ENCODE results near the gene TM7SF2.
"Not testable (repeated sequence)": the region's sequence is repeated elsewhere in the genome, so short reads cannot be mapped to it uniquely, and the experiment has no call there.

The TM7SF2 gene

DNA sequence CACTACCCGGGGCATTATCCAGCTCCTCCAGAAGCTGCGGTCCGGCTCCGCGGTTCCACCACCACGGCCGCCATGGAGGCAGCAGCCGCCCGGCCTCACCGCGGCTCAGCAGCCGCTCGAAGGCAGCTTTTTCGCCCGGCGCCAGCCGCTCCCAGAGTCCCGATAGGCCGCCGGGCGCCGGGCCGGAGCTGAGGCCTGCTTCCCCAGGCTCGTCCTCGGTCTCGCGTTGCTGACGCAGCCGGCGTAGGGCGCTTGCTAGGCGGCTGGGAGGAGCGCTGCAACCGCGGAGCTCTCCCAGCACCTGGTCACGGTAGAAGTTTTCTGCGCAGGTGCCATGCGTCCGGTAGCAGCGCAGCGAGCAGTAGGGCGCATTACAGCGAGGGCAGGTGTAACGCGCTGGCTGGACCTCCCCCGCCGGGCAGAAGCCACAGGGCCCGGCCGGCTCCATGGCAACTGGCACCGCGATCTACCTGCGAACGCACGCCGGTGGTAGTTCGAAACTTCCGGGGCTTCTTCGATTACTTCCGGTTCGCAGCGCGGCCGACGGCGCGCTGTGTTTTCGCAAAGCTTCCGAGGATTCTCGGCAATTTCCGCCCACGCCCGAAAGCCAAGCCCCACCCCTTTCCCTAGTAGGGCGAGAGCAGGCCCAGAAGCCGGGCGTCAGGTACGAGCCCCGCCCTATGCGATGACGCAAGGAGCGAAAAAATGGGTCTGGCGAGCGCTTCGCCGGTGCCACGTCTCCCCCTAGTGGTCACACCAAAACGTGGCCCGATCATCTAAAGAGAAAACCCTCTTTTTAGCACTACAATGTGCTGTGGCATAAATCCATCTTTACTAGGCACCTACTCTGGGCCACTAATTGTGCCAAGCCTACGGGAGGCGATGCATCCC lies 5.8 kb downstream of the TM7SF2 start, which contains the start of gene ZNHIT2:
Gene ZNHIT2, minus strand, starts transcription at position 496 of the 891 bp plus-strand sequence. Its CDS starts 48 bp downstream, at position 448.
- peaks cover 37% of the 10 kb centered on the region for H3K4me1 ChIP-seq (ENCODE audit: low read length)
- H3K79me2 ChIP-seq (ENCODE audit: low read length), result peaks cover 60% of the 10 kb centered on the region
- no peak for TF ChIP-seq EZH2phosphoT487 (IDR thresholded peaks at IDR 0.05; ENCODE audit: low read depth)
- TF ChIP-seq, protein P1, sequence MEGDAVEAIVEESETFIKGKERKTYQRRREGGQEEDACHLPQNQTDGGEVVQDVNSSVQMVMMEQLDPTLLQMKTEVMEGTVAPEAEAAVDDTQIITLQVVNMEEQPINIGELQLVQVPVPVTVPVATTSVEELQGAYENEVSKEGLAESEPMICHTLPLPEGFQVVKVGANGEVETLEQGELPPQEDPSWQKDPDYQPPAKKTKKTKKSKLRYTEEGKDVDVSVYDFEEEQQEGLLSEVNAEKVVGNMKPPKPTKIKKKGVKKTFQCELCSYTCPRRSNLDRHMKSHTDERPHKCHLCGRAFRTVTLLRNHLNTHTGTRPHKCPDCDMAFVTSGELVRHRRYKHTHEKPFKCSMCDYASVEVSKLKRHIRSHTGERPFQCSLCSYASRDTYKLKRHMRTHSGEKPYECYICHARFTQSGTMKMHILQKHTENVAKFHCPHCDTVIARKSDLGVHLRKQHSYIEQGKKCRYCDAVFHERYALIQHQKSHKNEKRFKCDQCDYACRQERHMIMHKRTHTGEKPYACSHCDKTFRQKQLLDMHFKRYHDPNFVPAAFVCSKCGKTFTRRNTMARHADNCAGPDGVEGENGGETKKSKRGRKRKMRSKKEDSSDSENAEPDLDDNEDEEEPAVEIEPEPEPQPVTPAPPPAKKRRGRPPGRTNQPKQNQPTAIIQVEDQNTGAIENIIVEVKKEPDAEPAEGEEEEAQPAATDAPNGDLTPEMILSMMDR (IDR thresholded peaks at IDR 0.05; ENCODE audit: low read depth, low read length), result peak; percentile 94
- no peaks in the 10 kb centered on the region for H3K27me3 ChIP-seq (ENCODE audit: low read depth, low read length)
- H2AFZ ChIP-seq (ENCODE audit: low read depth, low read length), result no peak within 1 kb of the TSS
- peaks cover 43% of the 10 kb centered on the region for H3K36me3 ChIP-seq (replicated peaks; ENCODE audit: low read depth, low read length)
- H3K27ac ChIP-seq (ENCODE audit: low read length), result peak within 1 kb of the TSS; percentile 59
- no peaks in the 10 kb centered on the region for H4K20me1 ChIP-seq (ENCODE audit: insufficient read depth, low read length)
- H3K9me3 ChIP-seq (ENCODE audit: insufficient read depth, low read length), result no peaks in the 10 kb centered on the region
- peak within 1 kb of the TSS; percentile 62 for H3K4me2 ChIP-seq (ENCODE audit: low read length)
- peak within 1 kb of the TSS; percentile 79 for H3K4me3 ChIP-seq (ENCODE audit: low read length)
- H3K9ac ChIP-seq (ENCODE audit: low read length), result peak within 1 kb of the TSS; percentile 68

- Histone ChIP-seq H2AFZ (ENCODE audit: low read depth, low read length) (no peak overlapping the region), H3K4me2 (ENCODE audit: low read length) (no peak overlapping the region), H3K4me3 (ENCODE audit: low read length) (no peak overlapping the region), H3K27ac (ENCODE audit: low read length) (0 out of 2 replicates have a peak overlapping the region, but pooled peaks have one; percentile 5), H4K20me1 (ENCODE audit: insufficient read depth, low read length) (no peaks in the 10 kb centered on the region), H3K79me2 (ENCODE audit: low read length) (peaks cover 63% of the 10 kb centered on the region), H3K9me3 (ENCODE audit: insufficient read depth, low read length) (no peaks in the 10 kb centered on the region), H3K9ac (ENCODE audit: low read length) (no peak overlapping the region), H3K4me1 (ENCODE audit: low read length) (peaks cover 38% of the 10 kb centered on the region), H3K36me3 (replicated peaks; ENCODE audit: low read depth, low read length) (peaks cover 43% of the 10 kb centered on the region), H3K27me3 (ENCODE audit: low read depth, low read length) (no peaks in the 10 kb centered on the region)
- TF ChIP-seq, protein P1 (IDR thresholded peaks at IDR 0.05; ENCODE audit: low read depth, low read length), result no peak
- TF ChIP-seq EZH2phosphoT487 (IDR thresholded peaks at IDR 0.05; ENCODE audit: low read depth), result no peak
These were observed 6.6 kb downstream of the TM7SF2 start for GRCh38 chr11:65118097-65118837.

- Histone ChIP-seq H3K27ac (ENCODE audit: low read length) (peak overlapping the region; percentile 5; the same call in 1 of the 2 replicates), H3K79me2 (ENCODE audit: low read length) (peaks cover 70% of the 10 kb centered on the region), H3K36me3 (replicated peaks; ENCODE audit: low read depth, low read length) (peaks cover 43% of the 10 kb centered on the region), H3K4me1 (ENCODE audit: low read length) (peaks cover 34% of the 10 kb centered on the region)
- H3K4me3 ChIP-seq (ENCODE audit: low read length); H3K4me2 ChIP-seq (ENCODE audit: low read length); H3K27me3 ChIP-seq (ENCODE audit: low read depth, low read length); H3K9ac ChIP-seq (ENCODE audit: low read length); H3K9me3 ChIP-seq (ENCODE audit: insufficient read depth, low read length); H2AFZ ChIP-seq (ENCODE audit: low read depth, low read length); H4K20me1 ChIP-seq (ENCODE audit: insufficient read depth, low read length): not testable (repeated sequence)
These were observed 7.4 kb downstream of the TM7SF2 start for GRCh38 chr11:65118891-65119669.

GRCh38 chr11:65119670-65119995 lies 8.0 kb downstream of the TM7SF2 start:
- Histone ChIP-seq H3K4me3 (ENCODE audit: low read length) (no peak overlapping the region), H2AFZ (ENCODE audit: low read depth, low read length) (no peak overlapping the region), H3K9ac (ENCODE audit: low read length) (no peak overlapping the region), H3K27me3 (ENCODE audit: low read depth, low read length) (no peaks in the 10 kb centered on the region), H3K36me3 (replicated peaks; ENCODE audit: low read depth, low read length) (peaks cover 43% of the 10 kb centered on the region), H4K20me1 (ENCODE audit: insufficient read depth, low read length) (no peaks in the 10 kb centered on the region), H3K4me1 (ENCODE audit: low read length) (peaks cover 34% of the 10 kb centered on the region), H3K4me2 (ENCODE audit: low read length) (no peak overlapping the region), H3K27ac (ENCODE audit: low read length) (peak overlapping the region; percentile 5), H3K79me2 (ENCODE audit: low read length) (peaks cover 75% of the 10 kb centered on the region), H3K9me3 (ENCODE audit: insufficient read depth, low read length) (no peaks in the 10 kb centered on the region)
- TF ChIP-seq, protein P1 (IDR thresholded peaks at IDR 0.05; ENCODE audit: low read depth, low read length), result no peak
- TF ChIP-seq EZH2phosphoT487 (IDR thresholded peaks at IDR 0.05; ENCODE audit: low read depth), result no peak

All from OCI-LY3 (cell line).